Transverse colon (tissue), 4 donors: ENCODE data around the gene CREB5.

Source experiments
- CTCF ChIP-seq, 5 experiments: fragments of 200-600 bp in 3 of 5; fragments of 450-650 bp in 2 of 5; sonication (generic) in 3 of 5; IDR thresholded peaks; 1 replicate in 2 of 5; 2 replicates in 3 of 5; pipeline ENCODE4 v1.5.1; 2016 to 2017; ENCODE audit warnings: antibody characterized with exemption in 5 of 5, inconsistent platforms in 3 of 5, mild to moderate bottlenecking in 2 of 5, moderate library complexity in 1 of 5
- POLR2A ChIP-seq: fragments of 450-650 bp; IDR thresholded peaks from one replicate; pipeline ENCODE4 v1.6.1; 2016; ENCODE audit warnings: antibody characterized with exemption, mild to moderate bottlenecking, moderate library complexity
- POLR2AphosphoS5 ChIP-seq, 3 donors: sonication (generic); formaldehyde crosslinking; IDR thresholded peaks; one replicate each; pipeline ENCODE4 v1.6.1; 2016; ENCODE audit warnings: antibody characterized with exemption in 3 of 3

- TF ChIP-seq CTCF (IDR thresholded peaks at IDR 0.05) (no peak), POLR2A (no peak), POLR2AphosphoS5 (IDR thresholded peaks at IDR 0.05) (no peak)
Observed at GRCh38 chr7:28554802-28555471, 142.6 kb downstream of the CREB5 start.
